ENCODE measurements around the gene SIRT7.

Gene SIRT7

GRCh38 chr17:81931557-81932332 is 13.8 kb upstream of the SIRT7 start:
- peak; percentile 0 for DNase-seq

DNA sequence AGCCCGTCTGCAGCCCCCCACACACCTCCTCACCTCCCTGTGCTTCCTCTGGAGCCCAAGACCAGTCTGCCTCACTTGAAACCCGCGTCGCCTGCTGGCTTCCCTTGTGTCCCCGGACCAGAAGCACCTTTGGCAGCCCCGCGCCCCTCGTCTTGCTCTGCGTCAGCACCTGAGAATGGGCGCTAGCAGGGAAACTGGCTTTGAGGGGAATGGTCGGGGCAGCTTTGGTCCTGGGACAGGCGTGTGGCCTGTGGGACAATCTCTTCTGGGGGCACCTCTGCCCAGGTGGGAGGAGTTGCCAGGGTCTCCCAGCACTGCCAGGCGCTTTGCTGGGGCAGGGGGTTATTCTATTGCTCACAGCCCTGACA is 13.2 kb upstream of the SIRT7 start:
- no peak for DNase-seq

DNA sequence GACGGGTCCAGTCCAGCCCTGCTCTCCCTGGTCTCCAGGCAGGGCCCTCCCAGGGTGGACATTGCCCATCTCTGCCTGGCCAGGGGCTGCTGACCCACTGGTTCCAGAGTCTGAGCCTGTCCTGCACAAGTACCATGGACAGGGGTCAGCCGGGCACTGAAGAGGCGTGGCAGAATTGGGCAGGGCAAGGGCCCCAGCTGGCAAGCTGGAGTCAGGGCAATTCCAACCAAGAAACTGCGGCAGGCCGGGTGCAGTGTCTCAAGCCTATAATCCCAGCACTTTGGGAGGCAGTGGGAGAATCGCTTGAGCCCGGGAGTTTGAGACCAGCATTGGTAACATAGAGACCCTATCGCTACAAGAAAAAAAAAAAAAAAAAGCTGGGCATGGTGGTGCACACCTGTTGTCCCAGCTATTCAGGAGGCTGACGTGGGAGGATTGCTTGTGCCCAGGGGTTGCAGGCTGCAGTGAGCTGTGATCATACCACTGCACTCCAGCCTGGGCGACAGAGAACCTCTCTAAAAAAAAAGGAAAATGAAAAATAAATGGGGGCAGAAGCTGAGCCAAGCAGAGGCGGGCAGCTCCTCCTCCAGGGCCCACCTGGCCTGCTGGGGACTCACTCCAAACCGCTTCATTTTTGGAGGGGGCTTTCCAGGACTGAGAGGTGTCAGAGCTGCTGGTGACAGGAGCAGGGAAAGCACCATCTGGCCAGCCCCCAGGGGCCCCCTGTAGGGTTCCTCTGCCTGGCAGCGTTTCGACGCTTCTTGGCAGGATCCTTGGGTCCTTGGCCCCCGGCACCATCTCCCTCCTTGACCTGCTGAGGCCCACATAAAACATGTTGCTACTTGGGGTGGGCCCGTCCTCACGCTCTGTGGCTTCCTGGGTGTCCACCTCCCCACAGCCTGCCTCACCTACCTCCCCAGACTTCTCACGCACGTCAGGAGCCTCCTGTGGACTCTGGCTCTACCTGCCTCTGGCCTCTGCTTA is 12.5 kb upstream of the SIRT7 start:
- peak; percentile 0 for DNase-seq

GRCh38 chr17:81929253-81930141 is 11.5 kb upstream of the SIRT7 start:
- DNase-seq = peak; percentile 0

DNA sequence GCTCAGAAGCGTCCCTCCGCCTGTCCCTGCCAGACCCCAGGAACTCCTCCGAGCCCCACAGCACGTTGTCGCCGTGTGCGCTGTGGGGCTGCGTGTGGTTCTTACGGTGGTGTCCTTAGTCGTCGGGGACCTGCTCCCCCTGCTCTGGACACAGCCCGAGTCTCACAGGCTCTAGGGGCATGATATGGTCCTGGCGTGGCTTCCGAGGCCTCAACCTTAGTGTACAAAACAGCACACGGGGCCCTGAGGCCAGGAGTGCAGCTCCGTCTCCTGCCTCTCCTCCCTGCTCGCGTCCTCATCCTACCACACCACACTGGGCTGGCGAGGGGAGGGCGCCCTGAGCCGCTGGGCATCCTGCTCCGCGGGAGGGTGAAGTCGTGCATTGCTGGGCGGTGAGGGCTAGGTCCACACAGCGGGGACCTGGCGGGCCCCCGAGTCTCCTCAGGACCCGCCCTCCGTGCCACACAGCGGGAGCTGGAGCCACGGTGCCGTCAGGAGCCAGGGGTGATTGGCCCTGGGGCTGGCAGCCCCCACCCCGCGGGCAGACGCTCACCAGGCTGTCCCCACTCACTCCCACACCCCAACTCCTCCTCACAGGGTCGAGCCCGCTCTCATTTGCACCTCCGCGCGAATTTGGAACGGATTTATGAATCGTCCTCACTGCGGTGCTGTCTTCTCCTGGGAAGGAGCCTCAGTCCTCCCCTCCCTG is 10.7 kb upstream of the SIRT7 start:
- DNase-seq = no peak

DNA sequence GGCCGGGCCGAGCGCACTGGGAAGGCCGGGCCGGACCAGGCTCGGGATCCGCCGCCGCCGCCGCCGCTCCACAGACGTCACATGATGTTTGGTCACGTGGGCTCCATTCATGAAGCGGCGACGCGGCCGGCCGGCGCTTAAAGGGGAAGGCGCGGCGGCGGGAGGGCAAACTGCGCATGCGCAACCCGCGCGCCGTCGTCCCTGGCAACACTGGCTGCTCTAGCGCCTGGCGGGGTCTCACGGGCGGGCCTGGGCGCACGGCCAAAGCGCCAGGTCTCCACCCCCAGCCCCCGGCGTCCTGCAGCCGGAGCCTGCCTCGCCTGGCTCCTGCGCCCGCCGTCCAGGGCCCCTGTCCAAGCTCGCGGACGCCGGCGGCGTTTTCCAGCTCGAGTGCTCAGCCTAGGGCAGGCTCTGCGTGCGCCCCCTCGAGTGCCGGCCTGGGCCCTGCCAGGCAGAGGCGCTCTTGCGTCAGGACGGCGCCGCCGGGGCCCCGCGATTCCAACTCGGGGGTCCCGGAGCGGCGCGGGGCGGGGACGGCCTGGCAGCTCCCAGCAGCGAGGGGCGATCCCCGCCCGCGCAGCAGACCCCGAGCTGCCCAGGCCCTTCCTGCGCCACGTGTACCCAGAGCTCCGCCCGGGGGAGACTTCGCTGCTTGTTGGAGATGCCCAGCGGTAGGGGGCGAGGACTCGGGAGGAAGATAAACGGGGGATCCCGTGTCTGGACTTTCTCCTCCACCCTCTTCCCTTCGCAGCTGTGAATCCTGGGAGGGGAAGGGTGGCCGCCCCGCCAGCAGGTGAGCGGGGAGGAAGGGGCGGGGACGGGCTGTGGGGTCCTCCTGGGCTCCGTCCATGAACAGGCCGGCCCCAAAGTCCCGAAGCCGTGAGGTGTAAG is 9.9 kb upstream of the SIRT7 start, which contains the start of gene MAFG:
MAFG (minus strand) TSS at position 83 of the 891 bp plus-strand sequence. CDS start 4,550 bp downstream, outside the sequence.
- DNase-seq = peak; percentile 93

DNA sequence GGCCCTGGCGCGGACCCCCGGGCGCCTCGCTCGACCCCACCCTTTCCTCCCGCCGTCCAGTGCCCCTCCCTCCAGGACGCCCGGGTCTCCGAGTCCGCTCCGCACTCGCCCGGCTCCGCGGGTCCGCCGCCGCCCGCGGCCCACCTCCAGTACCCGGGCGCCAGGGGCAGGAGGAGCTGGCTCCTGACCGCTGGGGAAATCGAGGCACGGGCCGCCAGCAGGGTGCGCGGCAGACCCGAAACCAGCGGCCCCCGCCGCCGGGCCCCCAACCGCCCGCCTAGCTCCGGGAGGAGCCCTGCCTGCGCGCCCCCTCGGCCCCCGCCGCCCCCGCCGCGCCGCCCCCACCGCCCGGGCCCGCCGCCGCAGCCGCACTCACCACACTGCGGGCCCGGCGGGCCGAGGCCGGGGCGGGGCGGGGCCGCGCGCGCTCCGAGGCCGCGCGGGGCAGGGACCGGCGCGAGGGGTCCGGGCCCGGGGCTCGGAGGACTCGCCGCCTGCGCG is 9.2 kb upstream of the SIRT7 start:
- DNase-seq = no peak

DNA sequence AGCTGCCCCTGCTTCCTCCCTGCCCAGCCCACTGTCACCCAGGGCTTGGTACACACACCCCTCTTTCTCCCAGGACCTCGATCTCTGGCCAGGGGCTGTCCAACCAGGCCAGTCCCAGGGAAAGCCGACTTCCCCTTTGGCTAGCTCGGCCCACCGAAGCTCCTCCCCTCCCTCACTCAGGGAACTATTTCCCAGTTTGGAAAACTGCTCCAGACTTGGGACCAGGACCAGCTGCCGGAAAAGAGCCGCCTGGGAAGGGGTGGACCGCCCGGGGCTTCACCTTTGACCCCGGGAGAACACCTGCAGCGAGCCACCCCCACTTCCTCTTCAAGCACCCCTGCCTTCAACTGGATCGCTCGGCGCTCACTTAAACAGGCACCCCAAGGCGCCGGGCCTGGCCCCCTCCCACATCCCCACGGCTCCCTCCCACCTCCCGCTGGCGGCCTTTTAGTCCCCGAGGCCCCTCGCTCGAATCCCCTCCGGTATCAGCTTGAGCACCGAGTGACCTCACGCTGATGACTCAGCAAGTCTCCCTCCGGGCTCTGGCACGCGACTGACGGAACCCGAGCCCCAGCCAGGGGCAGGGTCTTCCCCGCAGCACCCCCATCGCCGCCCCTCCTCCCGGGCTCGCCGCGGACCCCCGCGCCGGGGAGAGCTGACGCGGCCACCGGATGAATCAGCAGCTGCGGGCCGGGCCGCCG is 8.6 kb upstream of the SIRT7 start:
- DNase-seq = peak; percentile 71

DNA sequence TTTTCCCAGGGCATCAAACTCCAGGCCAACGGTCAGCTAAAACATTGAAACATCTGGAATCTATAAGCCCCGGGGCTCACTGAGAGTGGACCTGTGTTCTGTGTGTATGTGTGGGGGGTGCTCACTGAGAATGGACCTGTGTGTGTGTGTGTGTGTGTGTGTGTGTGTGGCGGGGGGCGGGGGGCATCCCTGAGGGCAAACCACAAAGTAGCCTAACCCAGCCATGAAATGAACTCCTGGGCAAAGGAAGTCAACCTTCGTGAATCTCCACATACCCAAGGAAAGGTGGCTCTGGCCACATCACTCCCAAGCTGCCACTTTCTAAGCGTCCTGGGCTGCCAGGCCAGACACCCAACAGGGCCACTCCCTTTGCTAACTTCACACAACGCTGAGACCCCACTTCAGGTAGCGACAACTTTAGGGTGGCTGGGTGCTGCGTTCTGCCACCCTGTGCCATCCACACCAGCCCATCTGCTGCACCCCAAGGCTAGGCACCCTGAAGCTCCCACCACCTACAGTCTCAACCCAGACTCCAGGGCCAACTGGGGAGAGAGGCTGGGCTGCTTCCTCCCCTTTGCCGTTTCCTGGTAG is 8.0 kb upstream of the SIRT7 start:
- peak; percentile 41 for DNase-seq

- peak; percentile 51 for DNase-seq
Observed at GRCh38 chr17:81924557-81925532, 6.9 kb upstream of the SIRT7 start.

- DNase-seq = peak; percentile 19
Observed at GRCh38 chr17:81923302-81924260, 5.6 kb upstream of the SIRT7 start.

- no peak for DNase-seq
Observed at GRCh38 chr17:81922566-81923301, 4.8 kb upstream of the SIRT7 start.

DNA sequence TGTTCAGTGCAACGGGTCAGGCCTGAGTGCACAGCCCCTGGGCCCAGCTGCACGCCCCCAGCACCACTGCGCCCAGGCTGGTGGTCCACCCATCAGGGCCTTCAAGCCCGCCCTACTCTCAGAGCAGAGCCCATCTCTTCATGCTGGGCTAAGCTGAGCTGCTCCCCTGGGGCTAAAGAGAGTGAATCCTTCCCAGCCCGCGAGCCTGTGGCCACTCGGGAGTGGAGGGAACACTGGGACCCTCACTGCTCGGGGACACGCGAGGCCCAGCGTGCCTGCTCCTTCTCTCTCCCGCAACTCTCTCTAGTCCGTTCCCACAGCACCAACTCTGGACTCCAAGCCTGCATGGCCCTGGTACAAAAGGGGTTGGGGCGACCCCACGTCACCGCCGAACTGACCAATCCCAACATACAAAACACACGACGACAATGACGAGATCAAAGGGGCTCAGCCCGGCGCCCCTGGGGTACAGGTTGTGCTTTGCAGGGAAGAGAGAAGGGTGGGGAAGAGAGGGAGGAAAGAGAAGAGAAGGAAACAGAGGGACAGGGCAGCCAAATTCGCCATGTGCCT is 4.1 kb upstream of the SIRT7 start:
- no peak for DNase-seq

DNA sequence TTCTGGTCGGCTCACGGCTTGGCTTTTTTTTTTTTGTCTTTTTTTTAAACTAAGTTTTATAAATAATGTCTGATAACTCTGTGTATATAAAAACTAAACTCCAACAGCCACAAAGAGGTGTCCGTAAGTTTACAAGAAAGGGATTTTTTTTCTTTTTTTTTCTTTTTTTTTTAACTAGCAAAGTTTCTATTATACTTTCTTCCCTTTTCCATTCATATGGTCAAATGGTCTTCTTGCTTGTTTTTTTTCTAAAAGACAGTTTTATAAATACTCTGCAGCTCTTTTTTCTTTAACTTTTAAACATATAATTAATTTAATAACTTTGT is 3.5 kb upstream of the SIRT7 start:
- DNase-seq = no peak

DNA sequence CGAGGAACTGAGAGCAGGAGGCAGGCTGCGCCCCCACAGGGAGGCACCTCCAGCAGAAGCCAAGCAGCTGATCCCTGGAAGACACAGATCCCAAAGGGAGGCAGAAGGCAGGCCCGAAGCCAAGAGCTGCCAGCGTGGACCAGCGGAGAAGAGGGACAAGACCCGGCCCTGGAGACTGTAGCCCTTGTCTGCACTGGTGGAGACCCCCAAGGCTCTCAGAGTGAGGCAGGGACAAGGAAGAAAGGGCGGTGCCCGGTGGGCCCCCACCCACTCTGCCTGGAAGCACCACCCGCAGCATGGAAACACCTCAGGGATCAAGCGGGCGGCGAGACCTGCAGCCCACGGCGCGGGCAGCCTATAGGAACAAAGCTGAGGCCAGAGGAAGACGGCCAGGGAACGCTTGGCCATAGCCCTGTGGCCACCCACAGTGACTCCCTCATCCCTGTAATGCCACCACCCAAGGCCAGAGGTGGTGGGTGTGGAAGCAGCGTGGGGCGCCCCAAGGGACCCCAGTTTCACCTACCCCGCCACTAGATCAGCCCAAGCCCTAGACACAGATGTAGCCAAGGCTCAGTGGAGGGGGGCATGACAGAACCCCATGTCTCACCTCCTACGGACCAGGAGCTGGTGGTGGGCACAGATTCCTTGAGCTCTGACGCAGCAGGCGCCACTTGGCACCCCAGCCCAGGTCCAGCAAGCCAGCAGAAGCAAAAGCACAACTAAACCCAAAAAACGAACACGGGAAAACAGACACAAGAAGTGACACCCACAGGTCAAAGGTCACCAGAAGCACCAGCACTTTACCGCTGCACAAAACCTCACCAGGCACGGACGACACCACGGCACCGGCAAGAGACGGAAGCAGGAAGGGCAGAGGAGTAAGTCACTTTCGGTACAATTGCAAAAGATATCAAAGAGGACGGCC is 2.9 kb upstream of the SIRT7 start:
- no peak for DNase-seq

Data from CD4-positive, alpha-beta T cell treated with Interleukin-6 for 4 hours (primary cell).